T-helper 1 cell (primary cell): ENCODE data around the gene AGO3.

Source experiments
- DNase-seq, 5 donors: peaks; one replicate each; pipeline ENCODE4 v3.0.0-alpha.2; 2012 to 2020

AGO3 gene

GRCh38 chr1:36083635-36084496 lies 153.0 kb downstream of the AGO3 start, which contains the start of gene TEKT2:
Gene TEKT2 (plus strand): TSS chr1:36084094. CDS start chr1:36084922, 828 bp downstream.
- DNase-seq: no peak

- no peak for DNase-seq
Measured at GRCh38 chr1:36084497-36085115, 153.7 kb downstream of the AGO3 start.

GRCh38 chr1:36085126-36085525 lies 154.2 kb downstream of the AGO3 start:
- no peak for DNase-seq

- no peak for DNase-seq
Measured at GRCh38 chr1:36085686-36086526, 155.0 kb downstream of the AGO3 start.

- DNase-seq: no peak
Measured at GRCh38 chr1:36086529-36087232, 155.8 kb downstream of the AGO3 start.

GRCh38 chr1:36087233-36088123 lies 156.6 kb downstream of the AGO3 start:
- no peak for DNase-seq

GRCh38 chr1:36088265-36088576 lies 157.3 kb downstream of the AGO3 start:
- DNase-seq: no peak

- peak; percentile 84 to 92 (median 87) for DNase-seq
Measured at GRCh38 chr1:36088577-36089392, 157.9 kb downstream of the AGO3 start, which contains the start of gene ADPRS. Gene ADPRS (plus strand): TSS chr1:36088892. CDS start chr1:36088905, 13 bp downstream.

GRCh38 chr1:36089393-36090121 lies 158.7 kb downstream of the AGO3 start:
- no peak for DNase-seq

GRCh38 chr1:36091141-36091540 lies 160.2 kb downstream of the AGO3 start:
- no peak for DNase-seq

- no peak for DNase-seq
Measured at GRCh38 chr1:36091698-36092097, 160.8 kb downstream of the AGO3 start.

GRCh38 chr1:36092166-36092797 lies 161.4 kb downstream of the AGO3 start:
- no peak for DNase-seq

GRCh38 chr1:36092798-36093185 lies 161.9 kb downstream of the AGO3 start:
- no peak for DNase-seq

GRCh38 chr1:36093226-36093625 lies 162.3 kb downstream of the AGO3 start:
- no peak for DNase-seq

- DNase-seq: no peak
Measured at GRCh38 chr1:36093929-36094328, 163.0 kb downstream of the AGO3 start.

GRCh38 chr1:36094621-36095061 lies 163.7 kb downstream of the AGO3 start:
- no peak for DNase-seq

GRCh38 chr1:36095760-36096405 lies 165.0 kb downstream of the AGO3 start:
- no peak for DNase-seq

GRCh38 chr1:36096500-36097432 lies 165.9 kb downstream of the AGO3 start:
- DNase-seq: no peak
